ENCODE data around the gene GALNTL6.

Gene GALNTL6

DNA sequence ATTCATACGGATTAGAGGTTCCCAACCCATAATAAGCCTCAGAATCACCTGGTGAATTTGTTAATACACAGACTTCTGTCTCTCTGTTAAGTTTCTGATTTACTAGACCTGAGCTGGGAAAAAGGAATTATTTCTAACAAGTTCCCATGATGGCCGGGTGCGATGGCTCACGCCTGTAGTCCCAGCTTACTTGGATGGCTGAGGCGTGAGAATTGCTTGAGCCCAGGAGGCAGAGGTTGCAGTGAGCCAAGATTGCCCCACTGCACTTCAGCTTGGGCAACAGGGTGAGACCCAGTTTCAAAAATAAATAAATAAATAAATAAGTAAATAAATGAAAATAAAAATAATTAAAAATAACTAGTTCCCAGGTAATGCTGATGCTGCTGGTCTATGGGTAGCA, 412.3 kb downstream of the GALNTL6 start:
- in situ Hi-C loops (cut with MboI; ENCODE audit: low sequenced_read_pairs, unreplicated experiment), result no loop called here
- DNase-seq (ENCODE audit: low spot score), result no peak
- TF ChIP-seq CTCF (IDR thresholded peaks at IDR 0.05; ENCODE audit: borderline replicate concordance, control extremely low read depth, extremely low read depth, insufficient read depth, missing control alignments), result no peak

- no peak for TF ChIP-seq CTCF (IDR thresholded peaks at IDR 0.05; ENCODE audit: borderline replicate concordance, control extremely low read depth, extremely low read depth, insufficient read depth, missing control alignments)
- no peak for DNase-seq (ENCODE audit: low spot score)
- in situ Hi-C loops (cut with MboI; ENCODE audit: low sequenced_read_pairs, unreplicated experiment), result no loop called here
Observed at GRCh38 chr4:172232966-172233365, 419.8 kb downstream of the GALNTL6 start.

DNA sequence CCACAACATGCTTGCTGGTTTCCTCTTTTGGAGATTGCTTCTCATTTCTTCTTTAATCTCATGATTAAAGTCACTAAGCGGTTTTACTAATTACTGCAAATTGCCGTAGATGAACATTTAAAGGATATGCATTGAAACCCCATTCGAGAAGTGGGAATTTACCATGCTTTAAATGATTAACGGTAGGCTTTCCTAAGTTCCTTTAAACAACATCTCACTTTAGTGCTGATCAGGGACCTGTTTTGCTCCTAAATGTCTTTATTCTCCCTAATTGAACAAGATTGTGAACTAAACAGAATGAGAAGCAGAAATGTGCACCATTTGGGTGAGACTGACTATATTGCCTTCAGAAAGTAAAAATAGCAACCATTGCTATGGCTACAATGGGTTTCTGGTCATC, 430.3 kb downstream of the GALNTL6 start:
- in situ Hi-C loops (cut with MboI; ENCODE audit: low sequenced_read_pairs, unreplicated experiment), result no loop called here
- TF ChIP-seq CTCF (IDR thresholded peaks at IDR 0.05; ENCODE audit: borderline replicate concordance, control extremely low read depth, extremely low read depth, insufficient read depth, missing control alignments), result no peak
- DNase-seq (ENCODE audit: low spot score), result no peak

DNA sequence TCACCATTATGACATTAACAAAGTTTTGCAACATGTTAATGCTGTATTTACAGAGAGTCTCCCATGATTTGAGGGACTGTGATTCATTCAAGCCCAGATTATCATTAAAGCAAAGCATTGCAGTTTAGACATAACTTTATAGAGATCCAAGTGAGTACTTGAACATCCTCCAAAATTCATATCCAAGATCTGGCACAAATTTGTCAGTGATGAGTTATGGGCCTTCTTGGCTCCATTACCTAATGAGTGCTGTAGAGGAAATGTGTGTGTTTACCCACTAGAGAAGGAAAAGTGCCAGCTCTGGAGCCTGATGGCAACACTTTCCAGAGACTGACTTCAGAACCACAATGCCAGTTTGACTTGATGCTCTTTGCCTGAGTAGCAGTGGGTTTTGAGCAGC, 432.3 kb downstream of the GALNTL6 start:
- in situ Hi-C loops (cut with MboI; ENCODE audit: low sequenced_read_pairs, unreplicated experiment), result no loop called here
- TF ChIP-seq CTCF (IDR thresholded peaks at IDR 0.05; ENCODE audit: borderline replicate concordance, control extremely low read depth, extremely low read depth, insufficient read depth, missing control alignments), result no peak

GRCh38 chr4:172253409-172253808, 440.2 kb downstream of the GALNTL6 start:
- in situ Hi-C loops (cut with MboI; ENCODE audit: low sequenced_read_pairs, unreplicated experiment), result no loop called here
- DNase-seq (ENCODE audit: low spot score), result no peak
- no peak for TF ChIP-seq CTCF (IDR thresholded peaks at IDR 0.05; ENCODE audit: borderline replicate concordance, control extremely low read depth, extremely low read depth, insufficient read depth, missing control alignments)

More for the DNA sequence above, 432.3 kb downstream of the GALNTL6 start:
- DNase-seq (ENCODE audit: low spot score), result no peak

GRCh38 chr4:172256820-172257219, 443.6 kb downstream of the GALNTL6 start:
- in situ Hi-C loops (cut with MboI; ENCODE audit: low sequenced_read_pairs, unreplicated experiment), result no loop called here
- no peak for TF ChIP-seq CTCF (IDR thresholded peaks at IDR 0.05; ENCODE audit: borderline replicate concordance, control extremely low read depth, extremely low read depth, insufficient read depth, missing control alignments)
- no peak for DNase-seq (ENCODE audit: low spot score)

DNA sequence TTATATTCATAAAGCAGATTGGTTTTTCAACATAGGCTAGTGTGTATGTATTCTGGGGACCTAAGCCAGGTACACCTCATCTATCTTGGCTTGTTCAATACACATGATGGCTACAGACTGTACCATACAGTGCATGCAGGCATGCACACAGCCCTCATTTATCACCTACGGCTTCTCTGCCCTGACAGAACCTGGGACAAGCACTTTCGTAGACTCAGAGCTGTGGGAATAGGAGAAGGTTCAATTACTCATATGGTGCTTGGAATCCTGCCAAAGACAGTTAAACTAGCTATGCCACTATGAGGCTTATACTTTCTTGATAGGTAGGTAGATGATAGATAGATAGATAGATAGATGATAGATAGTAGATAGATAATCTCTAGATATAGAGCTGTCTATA, 457.2 kb downstream of the GALNTL6 start:
- no peak for DNase-seq (ENCODE audit: low spot score)
- TF ChIP-seq CTCF (IDR thresholded peaks at IDR 0.05; ENCODE audit: borderline replicate concordance, control extremely low read depth, extremely low read depth, insufficient read depth, missing control alignments), result no peak
- in situ Hi-C loops (cut with MboI; ENCODE audit: low sequenced_read_pairs, unreplicated experiment), result no loop called here

Measured in GM13976 (cell line).